HTERT RPE-1 (cell line): Measurements from ENCODE around the gene ATG5.

Experiments
- in situ Hi-C: fragments of 300-500 bp; cut with MboI; formaldehyde crosslinking; loops from 4 replicates; pipeline ENCODE4 v1.14.3; 2020; ENCODE audit warnings: low sequenced_read_pairs

The ATG5 gene

DNA sequence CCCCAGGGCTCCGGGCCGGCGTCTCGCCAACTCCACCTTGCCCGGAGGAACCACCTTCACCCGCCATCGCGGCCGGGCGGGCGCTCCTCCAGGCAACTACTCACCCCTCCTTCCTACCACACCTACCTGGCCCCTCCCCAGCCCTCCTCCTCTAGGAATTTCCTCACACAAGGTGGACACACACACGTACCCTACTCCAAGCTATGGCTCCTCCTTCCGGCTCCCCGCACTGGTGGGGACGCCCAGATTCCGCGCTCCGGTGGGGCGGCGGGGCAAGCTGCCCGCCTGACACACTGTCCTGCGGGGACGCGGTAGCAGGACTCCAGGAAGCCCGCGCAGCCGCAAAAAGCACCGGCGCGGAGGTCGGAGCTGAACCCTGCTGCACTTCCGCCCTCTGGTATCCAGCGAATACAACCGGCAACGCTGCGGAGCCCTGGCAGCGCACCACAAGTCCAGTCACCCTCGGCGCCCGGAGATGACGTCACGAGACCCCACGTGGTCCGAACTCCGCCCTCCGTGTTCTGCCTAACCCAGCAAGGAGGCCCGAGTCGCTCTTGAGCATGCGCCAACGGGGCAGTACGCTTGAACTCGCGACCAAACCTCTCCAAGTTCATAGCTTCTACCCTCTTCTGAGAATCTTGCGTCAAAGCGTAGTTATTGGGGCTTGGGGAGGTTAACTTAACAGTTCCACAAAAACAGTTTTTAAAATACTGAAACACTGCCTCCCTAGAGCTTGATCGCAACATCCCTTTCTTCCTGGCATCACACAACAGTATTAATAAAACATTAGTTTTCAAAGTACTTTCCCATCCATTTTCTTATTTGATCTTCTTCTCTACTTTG, at the start of gene ATG5:
Gene ATG5, minus strand, starts transcription at position 425 of the 843 bp plus-strand sequence. CDS start 9,552 bp downstream, outside the sequence.
- in situ Hi-C loops, result no loop called here

- in situ Hi-C loops, result no loop called here
Observed at GRCh38 chr6:106373502-106374239, 48.1 kb upstream of the ATG5 start.

GRCh38 chr6:106372838-106373501, 47.4 kb upstream of the ATG5 start:
- in situ Hi-C loops, result no loop called here

- in situ Hi-C loops, result no loop called here
Observed at GRCh38 chr6:106370639-106371038, 45.1 kb upstream of the ATG5 start.

- in situ Hi-C loops, result no loop called here
Observed at GRCh38 chr6:106369739-106370138, 44.2 kb upstream of the ATG5 start.

GRCh38 chr6:106363401-106364138, 38.0 kb upstream of the ATG5 start:
- in situ Hi-C loops, result no loop called here

GRCh38 chr6:106360989-106361430, 35.5 kb upstream of the ATG5 start:
- in situ Hi-C loops, result no loop called here

GRCh38 chr6:106360410-106360988, 34.9 kb upstream of the ATG5 start, which contains the start of gene CRYBG1:
Gene CRYBG1 (plus strand): TSS chr6:106360717. CDS start chr6:106360909, 192 bp downstream.
- in situ Hi-C loops, result no loop called here

- in situ Hi-C loops, result no loop called here
Observed at GRCh38 chr6:106359959-106360409, 34.4 kb upstream of the ATG5 start.

GRCh38 chr6:106356378-106356777, 30.8 kb upstream of the ATG5 start:
- in situ Hi-C loops, result no loop called here

- in situ Hi-C loops, result no loop called here
Observed at GRCh38 chr6:106347219-106347618, 21.7 kb upstream of the ATG5 start.

GRCh38 chr6:106339334-106340029, 13.9 kb upstream of the ATG5 start:
- in situ Hi-C loops, result no loop called here

GRCh38 chr6:106334646-106335448, 9.3 kb upstream of the ATG5 start:
- in situ Hi-C loops, result no loop called here

DNA sequence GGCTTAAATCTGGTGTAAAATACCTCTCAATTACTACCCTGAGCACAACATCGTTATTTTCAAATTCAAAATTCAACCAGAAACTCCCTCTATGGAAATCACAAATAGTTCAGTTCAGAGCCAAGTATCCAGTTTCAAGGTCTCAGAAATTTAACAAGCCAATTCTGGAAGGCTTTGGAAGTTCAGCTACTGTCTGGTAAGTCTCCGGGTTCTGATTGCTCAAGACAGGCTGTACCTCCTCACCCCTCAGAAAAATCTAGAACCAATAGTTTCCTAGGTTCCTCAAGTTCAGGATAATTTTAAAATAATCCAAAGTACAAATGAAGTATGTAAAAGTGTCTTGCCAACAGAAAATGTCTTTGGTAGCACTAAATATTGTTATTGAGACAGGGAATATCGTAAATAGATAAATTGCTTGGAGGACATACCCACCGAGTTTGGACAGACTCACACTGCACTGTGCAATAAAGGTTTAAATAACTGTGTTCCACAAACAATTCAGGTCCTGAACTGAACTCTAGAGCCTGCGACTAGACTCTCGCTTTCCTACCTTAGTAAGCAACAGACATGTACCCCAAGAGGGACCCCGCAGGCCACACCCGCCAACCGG, 729 bp downstream of the ATG5 start:
- in situ Hi-C loops, result no loop called here

GRCh38 chr6:106321940-106322339, 3.6 kb downstream of the ATG5 start:
- in situ Hi-C loops, result no loop called here

GRCh38 chr6:106318851-106319250, 6.7 kb downstream of the ATG5 start:
- in situ Hi-C loops, result no loop called here

DNA sequence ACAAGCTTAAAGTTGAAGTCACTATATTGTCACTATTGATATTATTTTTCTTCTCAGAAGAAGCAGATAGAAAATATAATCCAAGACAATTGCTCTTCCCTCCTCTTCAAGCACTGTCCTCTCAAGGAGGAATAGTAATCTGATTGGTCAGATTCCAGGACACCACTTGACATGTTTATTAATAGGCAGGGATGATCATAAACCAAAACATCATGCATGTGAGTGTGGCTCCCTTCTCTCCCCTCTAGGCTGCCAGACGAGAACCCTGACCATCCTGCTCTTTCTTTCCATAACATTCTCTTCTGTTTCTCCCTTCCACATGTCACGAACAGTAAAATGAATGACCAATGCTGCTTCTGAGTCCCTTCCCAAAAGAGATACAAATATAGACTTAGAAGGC, 7.5 kb downstream of the ATG5 start:
- in situ Hi-C loops, result no loop called here

- in situ Hi-C loops, result no loop called here
Observed at GRCh38 chr6:106316375-106316766, 9.2 kb downstream of the ATG5 start.
